Stimulated activated CD8-positive, alpha-beta memory T cell treated with anti-CD3 and anti-CD28 coated beads, Interleukin-7, amount 100 ng/mL, for 24 hours (primary cell): ENCODE results near the gene BNC2.

Experiments
- DNase-seq: peaks from one replicate; pipeline ENCODE4 v3.0.0-alpha.2; 2020; ENCODE audit warnings: low read depth

The BNC2 gene

GRCh38 chr9:16410601-16411280, 459.7 kb downstream of the BNC2 start:
- DNase-seq: no peak

GRCh38 chr9:16407617-16408016, 462.9 kb downstream of the BNC2 start:
- no peak for DNase-seq

- DNase-seq: no peak
Observed at GRCh38 chr9:16406526-16407225, 463.8 kb downstream of the BNC2 start.

- no peak for DNase-seq
Observed at GRCh38 chr9:16405421-16405820, 465.0 kb downstream of the BNC2 start.

GRCh38 chr9:16401701-16402100, 468.8 kb downstream of the BNC2 start:
- no peak for DNase-seq

- no peak for DNase-seq
Observed at GRCh38 chr9:16398691-16399090, 471.8 kb downstream of the BNC2 start.

- DNase-seq: no peak
Observed at GRCh38 chr9:16396389-16396788, 474.1 kb downstream of the BNC2 start.

- no peak for DNase-seq
Observed at GRCh38 chr9:16391369-16391768, 479.1 kb downstream of the BNC2 start.

GRCh38 chr9:16387382-16387781, 483.1 kb downstream of the BNC2 start:
- DNase-seq: no peak

- DNase-seq: no peak
Observed at GRCh38 chr9:16386827-16387077, 483.7 kb downstream of the BNC2 start.

GRCh38 chr9:16386007-16386826, 484.3 kb downstream of the BNC2 start:
- DNase-seq: no peak

GRCh38 chr9:16385590-16385989, 484.9 kb downstream of the BNC2 start:
- DNase-seq: no peak

GRCh38 chr9:16384993-16385392, 485.5 kb downstream of the BNC2 start:
- no peak for DNase-seq

- no peak for DNase-seq
Observed at GRCh38 chr9:16377311-16377710, 493.2 kb downstream of the BNC2 start.

GRCh38 chr9:16371306-16371705, 499.2 kb downstream of the BNC2 start:
- no peak for DNase-seq

- DNase-seq: no peak
Observed at GRCh38 chr9:16370647-16371046, 499.8 kb downstream of the BNC2 start.

- no peak for DNase-seq
Observed at GRCh38 chr9:16369427-16369826, 501.0 kb downstream of the BNC2 start.

- no peak for DNase-seq
Observed at GRCh38 chr9:16368237-16369087, 502.0 kb downstream of the BNC2 start.

- no peak for DNase-seq
Observed at GRCh38 chr9:16367605-16368231, 502.8 kb downstream of the BNC2 start.

GRCh38 chr9:16364347-16364746, 506.1 kb downstream of the BNC2 start:
- no peak for DNase-seq

- DNase-seq: no peak
Observed at GRCh38 chr9:16363916-16364315, 506.6 kb downstream of the BNC2 start.
